ENCODE measurements around the gene PRPF6.

PRPF6 gene

GRCh38 chr20:64037498-64038213 lies 56.7 kb downstream of the PRPF6 start:
- no peak for DNase-seq

- no peak for DNase-seq
These were observed 57.3 kb downstream of the PRPF6 start for GRCh38 chr20:64038224-64038564.

- DNase-seq, result peak; percentile 65
These were observed 57.8 kb downstream of the PRPF6 start for GRCh38 chr20:64038565-64039292.

DNA sequence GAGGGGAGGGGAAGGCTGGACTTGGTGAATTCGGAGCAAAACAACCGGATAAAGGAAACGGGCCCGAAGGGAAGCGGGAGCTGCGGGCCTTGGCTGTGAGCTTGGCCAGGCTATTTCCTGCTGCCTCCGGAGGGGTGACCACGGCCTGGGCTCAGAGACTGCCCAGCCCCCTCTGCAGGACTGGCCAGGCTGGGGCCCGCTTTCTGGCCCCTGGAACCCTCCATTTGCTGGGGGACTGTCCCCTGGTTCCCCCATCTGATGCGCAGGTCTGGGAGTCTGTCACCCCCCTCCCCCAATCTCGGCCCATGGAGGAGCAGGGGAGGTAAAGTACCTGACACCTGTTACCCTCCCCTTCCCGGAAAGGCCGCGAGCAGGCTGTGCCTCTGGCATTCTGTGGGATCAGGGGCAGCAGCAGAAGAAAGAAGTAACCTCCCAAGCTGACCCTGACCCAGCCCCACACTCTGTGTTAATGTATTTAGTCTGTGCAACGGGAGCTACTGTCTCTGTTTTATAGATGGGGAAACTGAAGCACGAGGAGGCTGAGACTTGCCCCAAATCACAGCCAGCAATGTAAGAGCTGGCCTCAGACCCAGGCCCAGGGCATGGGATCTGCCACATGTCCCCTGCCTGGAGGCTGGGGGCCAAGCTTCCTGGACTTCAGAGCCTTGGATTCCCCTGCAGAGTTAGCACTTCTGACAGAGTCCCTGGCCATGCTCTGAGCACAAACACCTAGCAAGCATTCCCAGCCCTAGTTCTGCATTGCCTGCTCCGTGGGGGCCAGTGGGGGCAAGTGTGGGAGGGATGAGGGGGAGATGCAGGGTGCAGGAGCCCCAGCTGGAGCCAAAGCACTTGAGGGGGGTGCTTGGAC lies 58.6 kb downstream of the PRPF6 start:
- DNase-seq, result no peak

- no peak for DNase-seq
These were observed 59.5 kb downstream of the PRPF6 start for GRCh38 chr20:64040231-64041039.

GRCh38 chr20:64041040-64041780 lies 60.3 kb downstream of the PRPF6 start:
- DNase-seq, result no peak

GRCh38 chr20:64041781-64042053 lies 60.8 kb downstream of the PRPF6 start:
- no peak for DNase-seq

DNA sequence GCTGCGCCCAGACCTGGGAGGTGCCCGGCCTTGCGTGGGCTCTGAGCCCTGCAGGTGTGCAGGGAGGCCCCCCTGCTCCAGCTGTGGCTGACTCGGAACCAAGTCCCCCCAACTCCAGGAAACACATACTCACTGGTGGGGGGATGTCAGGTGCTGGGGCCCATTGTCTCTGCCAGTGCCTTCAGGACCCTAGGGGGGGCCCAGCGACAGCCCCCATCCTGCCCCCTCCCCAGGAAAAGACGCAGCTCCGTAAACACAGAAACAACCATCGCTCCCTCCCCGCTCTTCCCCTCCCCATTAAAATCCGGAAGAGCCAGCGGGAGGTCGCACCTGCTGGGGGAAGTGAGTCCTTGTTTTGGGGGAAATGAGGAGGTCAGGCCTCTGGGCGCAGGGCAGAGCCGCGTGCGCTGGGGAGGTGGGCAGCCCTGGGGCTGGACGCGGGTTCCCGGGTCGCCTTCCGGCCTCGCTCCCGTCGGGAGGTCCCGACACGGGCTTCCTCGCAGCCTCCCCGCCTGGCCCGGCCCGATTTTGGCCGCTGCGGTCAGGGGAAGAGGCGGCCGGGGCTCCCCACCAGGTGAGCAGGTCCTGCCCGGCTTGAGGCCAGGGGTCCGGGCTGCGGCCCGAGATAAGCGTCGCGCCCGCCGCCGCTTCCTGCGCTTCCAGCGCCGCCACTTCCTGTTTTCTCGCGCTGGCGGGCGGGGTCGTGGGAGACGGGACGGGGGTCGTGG lies 61.3 kb downstream of the PRPF6 start:
- peak; percentile 13 for DNase-seq

DNA sequence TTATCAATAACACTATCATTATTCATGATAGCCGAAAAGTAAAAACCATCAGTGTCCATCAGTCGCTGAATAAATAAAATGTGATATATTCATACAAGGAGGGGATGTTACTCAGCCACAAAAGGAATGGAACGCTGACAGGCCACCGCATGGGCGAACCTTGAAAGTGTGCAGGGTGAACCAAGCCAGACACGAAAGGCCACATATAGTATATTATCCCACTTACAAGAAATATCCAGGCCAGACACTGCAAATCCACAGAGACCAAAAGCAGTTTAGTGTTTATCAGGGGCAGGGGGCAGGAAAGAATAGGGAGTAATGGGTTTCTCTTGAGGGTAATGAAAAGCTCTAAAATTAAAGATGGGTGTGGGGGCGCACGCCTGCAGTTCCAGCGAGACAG lies 62.8 kb downstream of the PRPF6 start:
- no peak for DNase-seq

DNA sequence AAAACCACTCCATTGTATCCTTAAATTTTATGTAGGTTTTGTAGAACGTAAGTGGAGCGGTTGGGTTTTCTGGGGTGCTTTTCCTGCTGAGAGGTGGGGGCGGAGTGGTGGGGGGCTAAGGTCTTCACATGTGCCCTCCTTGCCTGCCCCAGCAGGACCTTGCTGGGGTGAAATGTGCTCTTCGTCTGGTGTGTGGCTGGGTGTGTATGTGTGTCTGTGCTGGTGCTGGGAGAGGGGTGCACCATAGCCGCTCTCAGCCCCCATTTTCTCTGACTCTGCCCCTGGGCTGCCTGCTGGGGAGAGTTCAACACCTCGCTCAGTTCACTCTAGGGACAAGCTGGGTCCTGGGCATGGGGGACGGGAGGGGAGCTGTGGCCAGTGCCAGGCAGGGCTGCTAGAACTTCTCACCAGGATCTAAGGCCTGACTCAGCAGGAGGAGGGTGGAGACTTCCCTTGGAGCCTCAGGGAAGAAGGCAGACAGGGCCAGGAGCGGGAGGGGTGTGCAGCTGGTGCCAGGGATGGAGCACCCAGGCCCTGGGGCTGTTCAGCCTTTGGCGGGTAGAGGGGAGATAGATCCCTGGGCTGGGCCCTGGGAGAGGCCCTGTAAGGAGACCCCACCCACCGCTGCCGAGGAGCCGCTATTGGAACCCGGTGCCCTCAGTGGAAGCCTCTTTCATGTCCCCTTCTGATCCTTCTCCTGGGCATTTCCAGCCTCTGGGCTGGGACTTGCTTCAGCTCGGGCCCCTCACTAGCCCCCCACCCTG lies 63.7 kb downstream of the PRPF6 start:
- DNase-seq, result no peak

- DNase-seq, result no peak
These were observed 64.5 kb downstream of the PRPF6 start for GRCh38 chr20:64045346-64046011.

DNA sequence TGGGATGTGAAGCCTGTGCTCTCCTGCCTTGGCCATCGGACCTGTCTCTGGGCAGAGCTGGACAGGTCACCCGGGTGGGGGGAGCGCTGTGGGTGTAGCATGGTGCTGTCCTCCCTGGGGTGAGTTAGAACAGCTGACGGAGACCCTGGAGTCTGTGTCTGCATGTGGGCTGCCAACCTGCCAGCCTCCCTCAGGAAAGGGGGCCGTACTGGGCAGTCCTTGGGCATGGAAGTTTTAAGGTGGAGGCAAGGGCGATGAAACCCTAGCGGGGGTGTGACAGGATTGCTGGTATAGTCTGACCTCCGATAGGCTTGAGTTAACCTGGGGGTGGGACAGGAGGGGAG lies 66.1 kb downstream of the PRPF6 start:
- no peak for DNase-seq

- no peak for DNase-seq
These were observed 67.1 kb downstream of the PRPF6 start for GRCh38 chr20:64047968-64048401.

- no peak for DNase-seq
These were observed 67.6 kb downstream of the PRPF6 start for GRCh38 chr20:64048402-64049044.

GRCh38 chr20:64049060-64049877 lies 68.3 kb downstream of the PRPF6 start, which contains the start of gene SOX18:
Gene SOX18, minus strand, starts transcription at chr20:64049639. Its CDS starts 123 bp downstream, at chr20:64049516.
- peak; percentile 15 for DNase-seq

- DNase-seq, result no peak
These were observed 68.9 kb downstream of the PRPF6 start for GRCh38 chr20:64049878-64050260.

- no peak for DNase-seq
These were observed 69.5 kb downstream of the PRPF6 start for GRCh38 chr20:64050261-64051032.

DNA sequence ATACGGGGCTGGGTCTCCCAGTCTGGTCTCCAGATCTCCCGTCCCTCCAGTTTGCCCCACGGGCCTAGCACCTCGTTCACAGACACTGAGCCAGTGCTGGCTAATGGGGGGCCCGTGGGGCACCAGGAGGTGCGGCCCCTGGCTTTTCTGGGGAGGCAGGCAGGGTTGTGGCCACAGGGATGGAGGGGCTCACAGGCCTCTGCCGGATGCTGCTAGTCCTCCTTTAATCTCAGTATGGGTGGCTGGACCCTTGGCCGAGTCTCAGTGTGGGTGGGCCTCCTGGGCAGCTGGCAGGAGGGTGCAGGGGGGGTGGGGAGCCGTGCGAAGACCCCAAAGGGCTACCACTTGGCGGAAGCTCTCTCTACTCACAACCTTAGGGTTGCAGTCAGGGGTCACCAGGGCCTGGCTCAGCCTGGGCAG lies 70.1 kb downstream of the PRPF6 start:
- DNase-seq, result no peak

Data from inflammatory macrophage treated with lipopolysaccharide for 4 hours (primary cell).